Heart left ventricle (tissue), 16 donors: ENCODE results near the gene KIF4A. TPM values are rescaled to one million over a fixed set of nuclear protein-coding genes. Genes with fewer than 3 reads are reported as not detected.
"Not testable (repeated sequence)": the region's sequence is repeated elsewhere in the genome, so short reads cannot be mapped to it uniquely, and the experiment has no call there.

ENCODE experiments used
- ATAC-seq, 4 donors: fragments of 200-7000 bp; cut with Tn5 transposase; one replicate each; pipeline ENCODE4 v1.9.1; 2020 to 2022; ENCODE audit warnings: moderate library complexity in 4 of 4, mild to moderate bottlenecking in 3 of 4, moderate number of reproducible peaks in 1 of 4
- DNase-seq, 5 donors: peaks; one replicate each; pipeline ENCODE4 v3.0.0-alpha.2; 2020
- H3K27ac ChIP-seq, 12 donors: fragments of 200-600 bp; sonication (generic) in 4 of 12; one replicate each; pipeline versions ENCODE4 v1.5.0 to v1.8.0; 2016 to 2022; ENCODE audit warnings: mild to moderate bottlenecking in 2 of 12
- H3K27me3 ChIP-seq, 9 donors: fragments of 200-600 bp; sonication (generic) in 2 of 9; one replicate each; pipeline versions ENCODE4 v1.5.1 to v1.8.0; 2016 to 2022; ENCODE audit warnings: mild to moderate bottlenecking in 3 of 9
- H3K36me3 ChIP-seq, 9 donors: fragments of 200-600 bp; sonication (generic) in 2 of 9; one replicate each; pipeline versions ENCODE4 v1.5.0 to v1.8.0; 2018 to 2022; ENCODE audit warnings: mild to moderate bottlenecking in 2 of 9
- H3K4me1 ChIP-seq, 12 donors: fragments of 200-600 bp; sonication (generic) in 4 of 12; one replicate each; pipeline versions ENCODE4 v1.5.0 to v1.8.0; 2016 to 2022; ENCODE audit warnings: mild to moderate bottlenecking in 3 of 12
- H3K4me3 ChIP-seq, 12 donors: fragments of 200-600 bp; sonication (generic) in 4 of 12; one replicate each; pipeline versions ENCODE4 v1.5.0 to v1.8.0; 2017 to 2022; ENCODE audit warnings: mild to moderate bottlenecking in 9 of 12, moderate library complexity in 4 of 12
- H3K9me3 ChIP-seq, 12 donors: fragments of 200-600 bp; sonication (generic) in 4 of 12; one replicate each; pipeline versions ENCODE4 v1.5.0 to v1.8.0; 2016 to 2022; ENCODE audit warnings: mild to moderate bottlenecking in 1 of 12
- POLR2A ChIP-seq, 2 donors: fragments of 450-650 bp; IDR thresholded peaks; one replicate each; pipeline ENCODE4 v1.6.1; 2017; ENCODE audit warnings: antibody characterized with exemption in 2 of 2, mild to moderate bottlenecking in 2 of 2, moderate library complexity in 2 of 2
- WGBS, 4 donors: extraction: QIAGEN DNeasy Blood & Tissue Kit in 2 of 4; methylation state at CpG; one replicate each; pipeline versions ENCODE4 v1.1.5 to v1.1.7; 2013 to 2018; 5-methylcytosine and 5-hydroxymethylcytosine counted together
- intact Hi-C, 10 donors: fragments of 100-400 bp; cut with DNase I; formaldehyde crosslinking; loops; one replicate each; pipeline versions ENCODE4 v1.11.1 to v1.14.2; 2022
- long read RNA-seq, 3 donors: library from polyadenylated mRNA; unstranded; transcript quantifications; one replicate each; pipeline ENCODE4 v2.0.0, GENCODE V29; 2020 to 2021
- polyA plus RNA-seq, 2 donors: library from polyadenylated mRNA; stranded (reverse); fragments of 200-250 nt; gene quantifications; one replicate each; pipeline ENCODE4 v1.2.3, GENCODE V29; 2013
- total RNA-seq, 9 donors: library from RNA; depleted of rRNA in 2 of 9; stranded (reverse); fragments of >200 nt in 2 of 9; fragmentation: NEBNext Ultra II Directional in 3 of 9; extraction: Animal tissue kit (Norgen Biotek cat#: 25700) in 3 of 9; gene quantifications; one replicate each; pipeline versions ENCODE4 v1.1.0 to v1.2.4, GENCODE V29; 2016 to 2023
- TF ChIP-seq, protein P1 (sequence below), 12 donors: fragments of 200-600 bp; sonication (generic) in 4 of 12; IDR thresholded peaks; one replicate each; pipeline versions ENCODE4 v1.5.0 to v1.8.0; 2018 to 2022; ENCODE audit warnings: antibody characterized with exemption in 12 of 12, mild to moderate bottlenecking in 5 of 12
- donor health status: ischemic (EF 13 %, LVEDD 7.1; RV severe dilation, severe dysfunction).
- donor health status: healthy with polysubstance abuse.
- donor health status: DM: no; HTN: yes; CAD: no.
- donor health status: DM: no; HTN: no; CAD: no.
- donor health status: ischemic (EF 25% LVEDD 6.9; RV normal size, moderate dysfunction).
- donor health status: ischemic (EF 25% LVEDD 5.7; RV mildly dilated, moderate dysfunction).
- donor health status: healthy.
- donor health status: DM: yes; HTN: yes; CAD: no.
- donor health status: ischemic (EF 35%, LVEDD 5.7; RV mildly dilated, moderate dysfunction).
- donor health status: nonischemic (EF 11% LVEDD 7.7; RV severe dilation, severe dysfunction).
- donor health status: DM: yes; HTN: yes; CAD: no.
- donor health status: PGD.
- donor health status: ischemic (EF 29% LVEDD 5.4; RV normal size, mild dysfunction).
- donor health status: nonischemic (EF 23%, LVEDD 6.1; RV moderate dilation, normal function).

KIF4A gene, protein sequence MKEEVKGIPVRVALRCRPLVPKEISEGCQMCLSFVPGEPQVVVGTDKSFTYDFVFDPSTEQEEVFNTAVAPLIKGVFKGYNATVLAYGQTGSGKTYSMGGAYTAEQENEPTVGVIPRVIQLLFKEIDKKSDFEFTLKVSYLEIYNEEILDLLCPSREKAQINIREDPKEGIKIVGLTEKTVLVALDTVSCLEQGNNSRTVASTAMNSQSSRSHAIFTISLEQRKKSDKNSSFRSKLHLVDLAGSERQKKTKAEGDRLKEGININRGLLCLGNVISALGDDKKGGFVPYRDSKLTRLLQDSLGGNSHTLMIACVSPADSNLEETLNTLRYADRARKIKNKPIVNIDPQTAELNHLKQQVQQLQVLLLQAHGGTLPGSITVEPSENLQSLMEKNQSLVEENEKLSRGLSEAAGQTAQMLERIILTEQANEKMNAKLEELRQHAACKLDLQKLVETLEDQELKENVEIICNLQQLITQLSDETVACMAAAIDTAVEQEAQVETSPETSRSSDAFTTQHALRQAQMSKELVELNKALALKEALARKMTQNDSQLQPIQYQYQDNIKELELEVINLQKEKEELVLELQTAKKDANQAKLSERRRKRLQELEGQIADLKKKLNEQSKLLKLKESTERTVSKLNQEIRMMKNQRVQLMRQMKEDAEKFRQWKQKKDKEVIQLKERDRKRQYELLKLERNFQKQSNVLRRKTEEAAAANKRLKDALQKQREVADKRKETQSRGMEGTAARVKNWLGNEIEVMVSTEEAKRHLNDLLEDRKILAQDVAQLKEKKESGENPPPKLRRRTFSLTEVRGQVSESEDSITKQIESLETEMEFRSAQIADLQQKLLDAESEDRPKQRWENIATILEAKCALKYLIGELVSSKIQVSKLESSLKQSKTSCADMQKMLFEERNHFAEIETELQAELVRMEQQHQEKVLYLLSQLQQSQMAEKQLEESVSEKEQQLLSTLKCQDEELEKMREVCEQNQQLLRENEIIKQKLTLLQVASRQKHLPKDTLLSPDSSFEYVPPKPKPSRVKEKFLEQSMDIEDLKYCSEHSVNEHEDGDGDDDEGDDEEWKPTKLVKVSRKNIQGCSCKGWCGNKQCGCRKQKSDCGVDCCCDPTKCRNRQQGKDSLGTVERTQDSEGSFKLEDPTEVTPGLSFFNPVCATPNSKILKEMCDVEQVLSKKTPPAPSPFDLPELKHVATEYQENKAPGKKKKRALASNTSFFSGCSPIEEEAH
- total RNA-seq (1 to 10 TPM in 1 of 9 donors, under 1 TPM in 7, not detected in 1; 0.06 to 4.1 (median 0.25) TPM), polyA plus RNA-seq (under 1 TPM in 1 of 2 donors, not detected in 1; 0.04 TPM)
- long read RNA-seq, donor 1, partial matches to known transcripts: 1 of 1 reads
- long read RNA-seq, donor 1, other reads (novel, unspliced or antisense): 0 of 1 reads
- long read RNA-seq, donor 2: 0 reads
- long read RNA-seq, donor 3: 0 reads

DNA sequence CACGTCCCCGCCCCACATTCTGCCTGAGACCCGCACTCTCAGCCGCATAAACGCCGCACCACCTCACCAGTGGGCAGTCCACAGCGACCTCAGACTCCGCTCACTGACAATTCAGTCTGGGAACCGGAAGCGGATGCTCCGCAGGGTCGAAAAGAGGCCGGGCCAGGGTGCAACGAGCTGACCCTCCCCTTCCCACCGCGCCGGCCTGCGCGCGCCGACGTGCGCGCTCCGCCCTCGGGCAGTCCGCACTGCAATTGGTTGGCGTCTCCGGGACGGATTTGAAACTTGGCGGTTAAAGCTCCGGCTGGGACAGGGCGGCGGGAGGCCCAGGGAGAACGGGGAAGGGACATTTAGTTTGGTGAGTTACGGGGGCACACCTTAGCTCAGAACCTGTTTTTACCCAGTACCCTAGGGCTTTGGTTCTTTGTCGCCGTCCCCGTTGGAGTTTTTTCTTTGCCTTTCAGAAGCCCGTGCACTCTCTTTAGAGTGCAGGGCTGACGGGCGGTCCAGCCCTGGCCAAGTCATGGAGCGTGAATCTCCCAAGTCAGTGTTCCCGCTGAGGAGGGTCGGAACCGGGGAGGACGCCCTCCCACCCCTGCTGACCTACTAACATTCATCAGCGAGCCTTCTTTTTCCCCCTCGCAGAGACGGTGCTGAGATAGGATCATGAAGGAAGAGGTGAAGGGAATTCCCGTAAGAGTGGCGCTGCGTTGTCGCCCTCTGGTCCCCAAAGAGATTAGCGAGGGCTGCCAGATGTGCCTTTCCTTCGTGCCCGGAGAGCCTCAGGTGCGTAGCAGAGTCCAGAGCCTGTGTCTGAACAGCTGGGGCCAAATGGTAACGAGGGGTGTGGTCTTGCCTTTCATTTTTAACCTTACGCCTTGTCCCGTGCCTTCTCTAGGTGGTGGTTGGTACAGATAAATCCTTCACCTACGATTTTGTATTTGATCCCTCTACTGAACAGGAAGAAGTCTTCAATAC is at the start of gene KIF4A, which contains the start of gene PDZD11:
Gene KIF4A (plus strand): TSS at position 312 of the 978 bp plus-strand sequence. CDS start 355 bp downstream, at position 667.
Gene PDZD11 (minus strand): TSS at position 135 of the 978 bp plus-strand sequence. CDS start 586 bp downstream, outside the sequence.
- H3K4me3 ChIP-seq: peak within 1 kb of the TSS; percentile 29 to 86 (median 59)
- TF ChIP-seq, protein P1, sequence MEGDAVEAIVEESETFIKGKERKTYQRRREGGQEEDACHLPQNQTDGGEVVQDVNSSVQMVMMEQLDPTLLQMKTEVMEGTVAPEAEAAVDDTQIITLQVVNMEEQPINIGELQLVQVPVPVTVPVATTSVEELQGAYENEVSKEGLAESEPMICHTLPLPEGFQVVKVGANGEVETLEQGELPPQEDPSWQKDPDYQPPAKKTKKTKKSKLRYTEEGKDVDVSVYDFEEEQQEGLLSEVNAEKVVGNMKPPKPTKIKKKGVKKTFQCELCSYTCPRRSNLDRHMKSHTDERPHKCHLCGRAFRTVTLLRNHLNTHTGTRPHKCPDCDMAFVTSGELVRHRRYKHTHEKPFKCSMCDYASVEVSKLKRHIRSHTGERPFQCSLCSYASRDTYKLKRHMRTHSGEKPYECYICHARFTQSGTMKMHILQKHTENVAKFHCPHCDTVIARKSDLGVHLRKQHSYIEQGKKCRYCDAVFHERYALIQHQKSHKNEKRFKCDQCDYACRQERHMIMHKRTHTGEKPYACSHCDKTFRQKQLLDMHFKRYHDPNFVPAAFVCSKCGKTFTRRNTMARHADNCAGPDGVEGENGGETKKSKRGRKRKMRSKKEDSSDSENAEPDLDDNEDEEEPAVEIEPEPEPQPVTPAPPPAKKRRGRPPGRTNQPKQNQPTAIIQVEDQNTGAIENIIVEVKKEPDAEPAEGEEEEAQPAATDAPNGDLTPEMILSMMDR (IDR thresholded peaks at IDR 0.05): no peak
- peak in 1 of 2 donors; percentile 34 for TF ChIP-seq POLR2A (IDR thresholded peaks at IDR 0.05)
- peaks cover 0 to 26% (median 7%) of the 10 kb centered on the region in 9 donors for H3K36me3 ChIP-seq
- DNase-seq: peak; percentile 82 to 90 (median 84)
- intact Hi-C loops: loop anchor here in 4 of 10 donors (5.0 to 10.0 kb wide), 4 partner anchors 135 to 155 kb away; partner anchors contain the start of genes GDPD2 (in 1 of the 4) and IGBP1 (in 1 of the 4)
- peaks cover 0 to 18% (median 6%) of the 10 kb centered on the region in 12 donors for H3K4me1 ChIP-seq
- H3K27ac ChIP-seq: peak within 1 kb of the TSS in 11 of 12 donors; percentile 48 to 83 (median 69)
- peaks cover 0 to 6% (median 0%) of the 10 kb centered on the region in 9 donors for H3K27me3 ChIP-seq
- 0 to 36% (median 14%) methylated on average over 39 to 62 of the region's 62 CpGs for WGBS, 4 donors
- peak; percentile 97 to 100 (median 100) for ATAC-seq
- H3K9me3 ChIP-seq: no peaks in the 10 kb centered on the region

DNA sequence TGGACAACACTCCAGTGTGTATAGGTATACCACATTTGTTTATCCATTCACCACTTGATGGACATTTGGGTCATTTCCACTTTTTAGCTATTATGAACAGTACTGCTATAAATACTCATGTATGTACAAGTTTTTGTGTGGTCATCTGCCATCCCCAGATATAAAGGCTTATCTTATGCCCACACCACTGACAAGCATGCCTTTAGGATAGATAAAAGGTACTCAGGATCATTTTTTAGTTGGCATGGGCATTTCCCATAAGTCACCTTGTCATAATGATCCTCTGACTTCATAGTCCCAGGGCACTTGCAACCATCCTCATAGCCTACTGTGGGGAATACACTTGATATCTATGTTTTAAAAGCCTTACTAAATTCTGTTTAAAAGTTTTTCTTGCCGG is 49.2 kb upstream of the KIF4A start:
- Histone ChIP-seq H3K4me1 (no peaks in the 10 kb centered on the region), H3K9me3 (no peaks in the 10 kb centered on the region), H3K27ac (no peak overlapping the region), H3K36me3 (no peaks in the 10 kb centered on the region), H3K4me3 (no peak overlapping the region), H3K27me3 (peaks cover 0 to 22% (median 0%) of the 10 kb centered on the region in 9 donors)
- WGBS, 4 donors: 73 to 97% (median 94%) methylated on average over 1 of the region's 1 CpG
- ATAC-seq: no peak
- TF ChIP-seq POLR2A (IDR thresholded peaks at IDR 0.05): no peak
- TF ChIP-seq, protein P1 (IDR thresholded peaks at IDR 0.05): no peak
- no peak for DNase-seq
- intact Hi-C loops: no loop called here

DNA sequence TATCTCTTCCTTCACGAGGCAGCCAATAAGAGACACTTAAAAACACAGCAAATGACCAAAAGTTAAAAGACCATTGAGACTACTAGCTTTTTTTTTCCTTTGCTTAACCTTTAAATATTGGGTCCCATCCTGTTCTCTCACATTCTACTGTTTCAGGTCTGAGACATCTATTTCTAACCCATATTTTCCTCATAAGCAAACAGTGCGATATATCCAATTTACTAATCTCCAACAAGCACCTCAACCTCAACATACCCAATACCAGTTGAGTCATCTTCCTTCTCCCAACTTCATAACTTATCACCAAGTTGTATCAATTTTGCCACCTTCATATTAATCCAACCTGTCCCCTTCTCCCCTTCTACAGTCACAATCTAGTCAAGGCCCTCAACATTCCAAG is 48.4 kb upstream of the KIF4A start:
- DNase-seq: no peak

DNA sequence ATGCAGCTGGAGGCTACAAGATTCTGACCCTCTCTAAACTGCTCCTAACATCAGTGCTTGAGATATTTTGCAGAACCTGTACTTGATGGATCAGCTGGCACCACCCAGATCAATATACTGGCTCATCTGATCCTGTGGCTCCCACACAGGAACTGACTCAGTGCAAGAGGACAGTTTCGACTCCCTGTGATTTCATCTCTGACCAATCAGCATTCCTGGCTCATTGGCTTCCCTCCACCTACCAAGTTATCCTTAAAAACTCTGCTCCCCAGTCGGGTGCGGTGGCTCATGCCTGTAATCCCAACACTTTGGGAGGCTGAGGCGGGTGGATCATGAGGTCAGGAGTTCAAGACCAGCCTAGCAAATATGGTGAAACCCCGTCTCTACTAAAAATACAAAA is 46.3 kb upstream of the KIF4A start:
- intact Hi-C loops, H3K4me3 ChIP-seq: not testable (repeated sequence)
- 57 to 83% (median 73%) methylated on average over 5 of the region's 5 CpGs for WGBS, 4 donors

More for the DNA sequence above, 48.4 kb upstream of the KIF4A start:
- H3K27ac ChIP-seq: no peak overlapping the region
- H3K4me3 ChIP-seq: no peak overlapping the region
- H3K4me1 ChIP-seq: no peaks in the 10 kb centered on the region
- ATAC-seq: no peak
- WGBS, 4 donors: 75 to 95% (median 87%) methylated on average over 2 of the region's 2 CpGs
- intact Hi-C loops: no loop called here
- no peaks in the 10 kb centered on the region for H3K36me3 ChIP-seq
- peaks cover 0 to 22% (median 0%) of the 10 kb centered on the region in 9 donors for H3K27me3 ChIP-seq
- no peaks in the 10 kb centered on the region for H3K9me3 ChIP-seq
- TF ChIP-seq POLR2A (IDR thresholded peaks at IDR 0.05): no peak
- TF ChIP-seq, protein P1 (IDR thresholded peaks at IDR 0.05): no peak

More for the DNA sequence above, 46.3 kb upstream of the KIF4A start:
- not testable (repeated sequence) for ATAC-seq, H3K36me3 ChIP-seq, H3K9me3 ChIP-seq, H3K4me1 ChIP-seq, H3K27ac ChIP-seq, DNase-seq
- peaks cover 0 to 15% (median 0%) of the 10 kb centered on the region in 9 donors for H3K27me3 ChIP-seq
